BLaER1 (cell line): Measurements from ENCODE around the gene TRIM72.
A peak's percentile ranks its signal among the peaks of the same experiment; 100 is the strongest.

ENCODE experiments used
- H3K27ac ChIP-seq: shearing (Covaris generic); formaldehyde crosslinking; 2 replicates; pipeline ENCODE4 v1.8.1; 2022
- H3K27me3 ChIP-seq: shearing (Covaris generic); formaldehyde crosslinking; 2 replicates; pipeline ENCODE4 v1.8.1; 2022
- H3K36me3 ChIP-seq: shearing (Covaris generic); formaldehyde crosslinking; 2 replicates; pipeline ENCODE4 v1.8.1; 2022
- H3K4me1 ChIP-seq: shearing (Covaris generic); formaldehyde crosslinking; 2 replicates; pipeline ENCODE4 v1.8.1; 2022
- H3K4me2 ChIP-seq: shearing (Covaris generic); formaldehyde crosslinking; 2 replicates; pipeline ENCODE4 v1.8.1; 2022
- H3K4me3 ChIP-seq: shearing (Covaris generic); formaldehyde crosslinking; 2 replicates; pipeline ENCODE4 v1.8.1; 2022
- H3K9ac ChIP-seq: shearing (Covaris generic); formaldehyde crosslinking; 2 replicates; pipeline ENCODE4 v1.8.1; 2022
- H3K9me3 ChIP-seq: shearing (Covaris generic); formaldehyde crosslinking; 2 replicates; pipeline ENCODE4 v1.8.1; 2022
- H4K20me1 ChIP-seq: shearing (Covaris generic); formaldehyde crosslinking; 2 replicates; pipeline ENCODE4 v1.8.1; 2022
- Cebpa-rat ChIP-seq: shearing (Covaris generic); IDR thresholded peaks from 2 replicates; pipeline ENCODE4 v1.8.1; 2022

TRIM72 gene

GRCh38 chr16:31183432-31184428 is 30.2 kb upstream of the TRIM72 start:
- Histone ChIP-seq H3K36me3 (peaks cover 80% of the 10 kb centered on the region), H3K27ac (no peak overlapping the region), H3K4me3 (no peak overlapping the region), H3K9me3 (no peaks in the 10 kb centered on the region), H3K27me3 (no peaks in the 10 kb centered on the region), H4K20me1 (peaks cover 87% of the 10 kb centered on the region), H3K4me1 (peaks cover 50% of the 10 kb centered on the region), H3K4me2 (peak overlapping the region; percentile 95), H3K9ac (no peak overlapping the region; the same call in 1 of the 2 replicates)
- no peak for TF ChIP-seq Cebpa-rat

GRCh38 chr16:31184888-31185287 is 29.0 kb upstream of the TRIM72 start:
- Histone ChIP-seq H3K9me3 (no peaks in the 10 kb centered on the region), H3K27me3 (no peaks in the 10 kb centered on the region), H3K4me2 (no peak overlapping the region; the same call in 1 of the 2 replicates), H3K36me3 (peaks cover 91% of the 10 kb centered on the region), H3K4me3 (no peak overlapping the region), H3K9ac (no peak overlapping the region), H4K20me1 (peaks cover 98% of the 10 kb centered on the region), H3K4me1 (peaks cover 44% of the 10 kb centered on the region), H3K27ac (no peak overlapping the region)
- no peak for TF ChIP-seq Cebpa-rat

GRCh38 chr16:31185339-31185738 is 28.6 kb upstream of the TRIM72 start:
- Histone ChIP-seq H3K4me3 (no peak overlapping the region), H3K9ac (no peak overlapping the region), H3K27ac (no peak overlapping the region), H3K4me2 (no peak overlapping the region; the same call in 1 of the 2 replicates), H3K4me1 (peaks cover 44% of the 10 kb centered on the region), H3K36me3 (peaks cover 96% of the 10 kb centered on the region), H3K9me3 (no peaks in the 10 kb centered on the region), H4K20me1 (peaks cover 100% of the 10 kb centered on the region), H3K27me3 (no peaks in the 10 kb centered on the region)
- TF ChIP-seq Cebpa-rat, result no peak

GRCh38 chr16:31186176-31186575 is 27.7 kb upstream of the TRIM72 start:
- no peak for TF ChIP-seq Cebpa-rat
- Histone ChIP-seq H3K9me3 (no peaks in the 10 kb centered on the region), H3K4me2 (no peak overlapping the region), H3K27me3 (no peaks in the 10 kb centered on the region), H4K20me1 (peaks cover 100% of the 10 kb centered on the region), H3K9ac (no peak overlapping the region), H3K4me1 (peaks cover 44% of the 10 kb centered on the region), H3K36me3 (peaks cover 100% of the 10 kb centered on the region), H3K27ac (no peak overlapping the region), H3K4me3 (no peak overlapping the region)

GRCh38 chr16:31186930-31187807 is 26.8 kb upstream of the TRIM72 start:
- no peak overlapping the region for H3K27ac ChIP-seq
- peaks cover 100% of the 10 kb centered on the region for H3K36me3 ChIP-seq
- H3K4me2 ChIP-seq, result no peak overlapping the region
- no peaks in the 10 kb centered on the region for H3K27me3 ChIP-seq
- no peak overlapping the region for H3K4me3 ChIP-seq
- no peak for TF ChIP-seq Cebpa-rat
- no peaks in the 10 kb centered on the region for H3K9me3 ChIP-seq
- peaks cover 100% of the 10 kb centered on the region for H4K20me1 ChIP-seq
- H3K4me1 ChIP-seq, result peaks cover 36% of the 10 kb centered on the region
- no peak overlapping the region for H3K9ac ChIP-seq

- TF ChIP-seq Cebpa-rat, result no peak
- Histone ChIP-seq H3K36me3 (peaks cover 100% of the 10 kb centered on the region), H3K9me3 (no peaks in the 10 kb centered on the region), H3K4me3 (no peak overlapping the region), H3K27ac (no peak overlapping the region), H3K9ac (no peak overlapping the region), H4K20me1 (peaks cover 100% of the 10 kb centered on the region), H3K4me2 (no peak overlapping the region), H3K27me3 (no peaks in the 10 kb centered on the region), H3K4me1 (peaks cover 29% of the 10 kb centered on the region)
These were observed 26.1 kb upstream of the TRIM72 start for GRCh38 chr16:31187808-31188189.

GRCh38 chr16:31188450-31189411 is 25.2 kb upstream of the TRIM72 start:
- Histone ChIP-seq H3K4me3 (no peak overlapping the region), H3K36me3 (peaks cover 100% of the 10 kb centered on the region), H3K4me1 (peaks cover 20% of the 10 kb centered on the region), H3K9ac (no peak overlapping the region), H4K20me1 (peaks cover 100% of the 10 kb centered on the region), H3K4me2 (no peak overlapping the region), H3K27me3 (no peaks in the 10 kb centered on the region), H3K27ac (no peak overlapping the region), H3K9me3 (no peaks in the 10 kb centered on the region)
- TF ChIP-seq Cebpa-rat, result no peak

- H3K4me3 ChIP-seq, result no peak overlapping the region
- no peaks in the 10 kb centered on the region for H3K27me3 ChIP-seq
- H3K9me3 ChIP-seq, result no peaks in the 10 kb centered on the region
- H3K4me2 ChIP-seq, result no peak overlapping the region
- H4K20me1 ChIP-seq, result peaks cover 100% of the 10 kb centered on the region
- H3K27ac ChIP-seq, result no peak overlapping the region
- H3K4me1 ChIP-seq, result peaks cover 16% of the 10 kb centered on the region; the same call in 1 of the 2 replicates
- no peak overlapping the region for H3K9ac ChIP-seq
- no peak for TF ChIP-seq Cebpa-rat
- H3K36me3 ChIP-seq, result peaks cover 100% of the 10 kb centered on the region
These were observed 24.5 kb upstream of the TRIM72 start for GRCh38 chr16:31189412-31189778.

GRCh38 chr16:31190061-31190460 is 23.9 kb upstream of the TRIM72 start:
- peaks cover 100% of the 10 kb centered on the region for H4K20me1 ChIP-seq
- no peak overlapping the region for H3K27ac ChIP-seq

More at GRCh38 chr16:31190061-31190460, 23.9 kb upstream of the TRIM72 start:
- Histone ChIP-seq H3K9ac (no peak overlapping the region), H3K4me3 (no peak overlapping the region), H3K36me3 (peaks cover 100% of the 10 kb centered on the region), H3K4me2 (no peak overlapping the region), H3K9me3 (no peaks in the 10 kb centered on the region), H3K27me3 (no peaks in the 10 kb centered on the region), H3K4me1 (peaks cover 14% of the 10 kb centered on the region; the same call in 1 of the 2 replicates)
- TF ChIP-seq Cebpa-rat, result no peak
